NCI-H2107 treated with DMSO at 0.1 percent for 48 hours (cell line): ENCODE data around the gene DPP9.
A peak's percentile ranks its signal among the peaks of the same experiment; 100 is the strongest.
"Not testable (repeated sequence)": the region's sequence is repeated elsewhere in the genome, so short reads cannot be mapped to it uniquely, and the experiment has no call there.

Experiments
- DNase-seq: peaks from one replicate; lab custom pipeline; 2025; ENCODE audit not compliant: unreplicated experiment; lab: John Stamatoyannopoulos, UW

Gene DPP9

GRCh38 chr19:4689403-4689802 is 34.2 kb downstream of the DPP9 start:
- DNase-seq = no peak

DNA sequence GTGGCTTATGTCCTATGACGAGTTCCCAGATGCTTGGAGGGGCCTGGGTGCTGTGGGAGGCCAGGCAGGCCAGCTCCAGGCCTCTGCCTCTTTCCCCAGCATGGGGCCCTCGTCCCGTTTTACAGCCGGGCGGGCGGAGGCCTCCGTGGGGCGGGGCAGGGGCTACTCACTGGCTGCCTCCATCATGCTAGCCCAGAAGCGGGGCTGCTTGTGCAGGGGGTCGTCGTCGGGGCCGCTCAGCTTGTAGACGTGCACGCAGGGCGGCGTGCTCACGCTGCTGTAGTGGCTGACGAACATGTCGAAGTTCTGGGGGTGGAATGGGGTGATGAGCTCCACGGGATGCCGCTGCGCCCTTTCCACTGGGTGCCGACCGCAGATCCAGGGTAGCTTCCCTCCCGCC is 35.1 kb downstream of the DPP9 start:
- DNase-seq = no peak

DNA sequence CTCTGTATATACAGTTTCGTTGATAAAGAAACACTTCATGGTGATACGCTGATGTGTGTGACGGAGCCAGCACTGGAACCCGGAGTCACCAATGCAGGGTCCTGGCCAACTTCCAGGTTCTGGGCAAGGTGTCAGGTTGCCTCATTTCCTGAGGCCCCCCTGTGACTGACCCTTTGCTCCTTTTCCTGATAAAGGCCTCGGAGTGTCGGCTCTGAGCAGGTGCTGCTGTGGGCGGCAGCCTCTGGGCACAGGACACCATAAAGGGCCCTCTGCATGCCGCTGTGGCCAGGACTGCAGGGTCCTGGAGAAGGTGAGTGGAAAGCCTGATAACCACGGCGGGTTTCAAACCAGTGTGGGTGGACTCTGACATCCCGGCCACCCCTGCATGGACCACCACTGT is 36.2 kb downstream of the DPP9 start:
- DNase-seq = peak; percentile 6

DNA sequence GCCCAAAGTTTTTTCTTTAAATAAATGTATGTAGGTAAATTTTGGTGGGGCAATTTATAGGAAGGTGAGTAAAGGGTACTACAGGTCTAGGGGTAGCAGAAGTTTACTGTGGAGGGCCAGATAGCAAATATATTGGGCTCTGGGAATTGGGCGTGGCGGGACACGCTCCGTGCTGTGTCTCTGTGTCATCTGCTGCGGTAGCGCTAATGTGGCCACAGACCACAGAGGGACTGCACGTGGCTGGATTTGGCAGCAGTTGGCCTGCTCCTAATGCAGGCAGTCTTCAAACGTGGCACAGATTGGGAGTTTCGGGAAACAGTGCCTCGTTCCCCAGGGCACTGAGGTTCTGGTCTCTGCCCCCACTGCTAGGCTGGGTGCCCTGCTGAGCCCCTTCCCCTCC is 36.9 kb downstream of the DPP9 start:
- DNase-seq = no peak

- DNase-seq = no peak
Observed at GRCh38 chr19:4684312-4685095, 39.1 kb downstream of the DPP9 start.

DNA sequence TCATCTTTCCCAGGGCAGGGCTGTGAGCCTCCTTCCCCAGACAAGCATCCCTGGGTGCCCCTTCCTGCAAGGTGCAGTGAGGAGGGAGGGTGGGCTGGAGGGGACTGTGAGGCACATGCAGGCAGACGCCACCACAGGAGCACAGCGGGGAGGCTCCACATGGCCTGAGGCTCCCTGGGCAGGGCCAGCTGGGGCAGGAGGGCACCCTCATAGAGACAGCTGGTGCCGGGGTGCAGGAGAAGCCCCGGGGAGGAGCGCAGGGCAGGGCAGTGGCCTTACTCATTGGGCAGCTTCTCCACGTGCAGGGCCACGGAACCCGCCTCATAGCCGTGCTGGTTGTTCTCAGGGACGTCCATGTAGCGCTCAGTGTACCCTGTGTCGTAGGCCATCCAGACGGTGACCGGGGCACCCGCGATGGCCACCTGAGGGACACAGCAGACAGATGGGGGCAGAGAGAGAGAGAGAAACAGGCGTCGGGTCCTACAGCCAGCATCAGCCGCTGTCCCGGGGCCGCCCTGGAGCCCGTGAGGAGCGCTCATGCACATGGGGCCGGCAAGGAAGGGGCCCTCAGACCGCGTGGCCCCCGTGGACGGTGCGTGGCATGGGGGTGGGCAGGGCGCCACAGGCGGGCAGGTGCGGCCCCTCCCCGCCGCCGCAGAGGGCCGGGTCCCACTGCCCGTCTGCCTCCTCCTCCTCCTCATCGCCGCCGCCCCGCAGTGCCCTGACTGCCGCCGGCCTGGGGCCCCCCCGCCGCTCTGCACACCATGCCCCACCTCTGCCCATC is 41.0 kb downstream of the DPP9 start:
- no peak for DNase-seq

GRCh38 chr19:4680021-4680420 is 43.6 kb downstream of the DPP9 start:
- not testable (repeated sequence) for DNase-seq

DNA sequence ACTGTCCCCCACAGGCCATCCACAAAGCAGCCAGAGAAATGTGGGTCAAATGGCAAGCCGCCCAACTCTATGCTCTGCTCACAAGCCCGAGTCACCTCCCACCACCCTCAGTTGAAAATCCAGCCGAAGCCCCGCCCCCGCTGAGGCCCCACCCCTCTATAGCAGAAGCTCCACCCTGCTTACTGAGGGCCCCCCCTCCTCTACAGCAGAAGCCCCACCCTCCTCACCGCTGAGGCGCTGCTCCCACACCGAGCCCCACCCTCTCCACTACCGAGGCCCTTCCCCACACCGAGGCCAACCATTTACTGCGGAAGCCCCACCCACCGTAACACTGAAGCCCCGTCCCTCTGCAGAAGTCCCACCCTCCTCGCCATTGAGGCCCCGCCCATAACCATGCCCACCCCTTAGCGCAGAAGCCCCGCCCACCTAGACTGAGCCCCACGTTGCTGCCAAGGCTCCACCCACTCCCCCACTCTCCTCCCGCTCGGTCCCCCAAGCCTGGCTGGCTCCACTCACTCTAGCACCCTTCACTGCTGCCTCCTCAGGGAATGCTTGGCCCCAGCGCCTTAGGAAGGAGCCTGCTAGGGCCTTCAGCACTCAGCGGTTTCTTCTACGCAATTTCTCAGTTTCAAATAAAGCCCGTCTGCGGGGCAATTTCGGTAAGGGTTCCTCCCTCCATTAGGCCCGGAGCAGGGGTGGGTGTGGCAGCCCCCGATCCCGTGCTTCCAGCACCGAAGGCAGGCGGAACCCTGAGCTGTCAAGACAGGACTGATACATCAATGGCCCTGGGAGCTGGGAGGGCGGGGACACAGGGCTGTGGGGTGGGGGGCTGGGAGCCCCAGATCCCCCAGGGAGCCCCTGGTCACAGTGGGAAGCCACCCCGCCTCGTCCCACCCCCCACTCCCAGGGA is 44.5 kb downstream of the DPP9 start:
- DNase-seq = no peak

DNA sequence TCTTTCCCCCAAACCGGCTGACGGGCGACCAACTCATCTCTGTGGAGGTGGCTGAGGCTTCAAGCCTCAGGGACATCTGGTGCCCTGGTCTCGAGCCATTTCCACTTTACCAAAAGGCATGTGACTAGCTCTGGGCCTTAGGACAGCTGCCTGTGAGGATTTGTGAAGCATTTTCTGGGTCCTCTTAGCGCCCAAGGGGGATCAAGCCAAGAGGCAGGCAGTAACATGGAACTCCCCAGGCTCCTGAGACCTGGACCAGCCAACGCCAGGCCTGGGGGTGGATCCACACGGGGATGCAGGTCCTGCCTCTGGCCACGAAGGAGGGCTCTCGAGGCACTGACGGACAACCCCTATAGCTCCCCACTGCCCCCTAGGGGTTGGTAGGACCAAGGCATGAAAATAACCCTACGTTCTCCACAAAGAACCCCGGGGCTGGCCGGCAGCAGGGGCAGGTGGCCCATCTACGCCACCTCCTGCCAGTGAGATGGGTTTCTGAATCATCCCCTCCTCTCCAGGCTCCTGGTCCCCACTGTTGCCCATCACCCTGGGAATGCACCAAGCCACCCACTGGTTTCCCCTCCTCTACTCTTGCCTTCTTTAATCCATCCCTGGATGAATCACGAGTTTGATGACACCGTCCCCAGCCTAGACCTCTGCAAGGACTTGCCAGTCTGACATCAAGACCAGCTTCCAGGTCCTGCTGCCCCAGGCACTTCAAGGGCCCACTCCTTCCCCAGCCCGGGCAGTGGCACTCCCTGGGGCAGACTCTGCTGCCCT is 46.5 kb downstream of the DPP9 start:
- DNase-seq = no peak

GRCh38 chr19:4675346-4675745 is 48.3 kb downstream of the DPP9 start:
- DNase-seq = no peak

DNA sequence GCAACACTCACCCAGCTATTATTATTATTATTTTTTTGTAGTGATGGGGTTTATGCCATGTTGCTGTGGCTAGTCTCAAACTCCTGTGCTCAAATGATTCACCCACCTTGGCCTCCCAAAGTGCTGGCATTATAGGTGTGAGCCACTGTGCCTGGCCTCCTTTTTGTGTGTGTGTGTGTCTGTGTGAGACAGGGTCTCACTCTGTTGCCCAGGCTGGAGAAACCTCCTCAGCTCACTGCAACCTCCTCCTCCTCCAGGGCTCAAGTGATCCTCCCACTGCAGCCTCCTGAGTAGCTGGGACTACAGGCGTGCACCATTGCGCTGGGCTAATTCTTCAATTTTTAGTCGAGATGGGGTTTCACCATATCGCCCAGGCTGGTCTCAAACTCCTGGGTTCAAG is 49.9 kb downstream of the DPP9 start:
- DNase-seq = no peak

DNA sequence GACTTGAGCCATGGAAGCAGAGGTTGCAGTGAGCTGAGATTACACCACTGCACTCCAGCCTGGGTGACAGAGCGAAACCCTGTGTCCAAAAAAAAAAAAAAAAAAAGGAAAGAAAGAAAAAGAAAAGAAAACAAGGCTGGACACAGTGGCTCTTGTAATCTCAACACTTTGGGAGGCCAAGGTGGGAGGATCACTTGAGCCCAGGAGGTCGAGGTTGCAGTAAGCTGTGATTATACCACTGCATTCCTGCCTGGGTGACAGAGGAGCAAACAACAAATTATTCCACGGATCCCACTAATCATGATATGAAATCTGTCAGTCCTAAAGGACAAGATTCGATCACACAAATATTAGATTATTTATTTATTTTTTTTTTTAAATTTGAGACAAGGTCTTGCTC is 50.4 kb downstream of the DPP9 start:
- no peak for DNase-seq

GRCh38 chr19:4671185-4671851 is 52.3 kb downstream of the DPP9 start:
- no peak for DNase-seq

DNA sequence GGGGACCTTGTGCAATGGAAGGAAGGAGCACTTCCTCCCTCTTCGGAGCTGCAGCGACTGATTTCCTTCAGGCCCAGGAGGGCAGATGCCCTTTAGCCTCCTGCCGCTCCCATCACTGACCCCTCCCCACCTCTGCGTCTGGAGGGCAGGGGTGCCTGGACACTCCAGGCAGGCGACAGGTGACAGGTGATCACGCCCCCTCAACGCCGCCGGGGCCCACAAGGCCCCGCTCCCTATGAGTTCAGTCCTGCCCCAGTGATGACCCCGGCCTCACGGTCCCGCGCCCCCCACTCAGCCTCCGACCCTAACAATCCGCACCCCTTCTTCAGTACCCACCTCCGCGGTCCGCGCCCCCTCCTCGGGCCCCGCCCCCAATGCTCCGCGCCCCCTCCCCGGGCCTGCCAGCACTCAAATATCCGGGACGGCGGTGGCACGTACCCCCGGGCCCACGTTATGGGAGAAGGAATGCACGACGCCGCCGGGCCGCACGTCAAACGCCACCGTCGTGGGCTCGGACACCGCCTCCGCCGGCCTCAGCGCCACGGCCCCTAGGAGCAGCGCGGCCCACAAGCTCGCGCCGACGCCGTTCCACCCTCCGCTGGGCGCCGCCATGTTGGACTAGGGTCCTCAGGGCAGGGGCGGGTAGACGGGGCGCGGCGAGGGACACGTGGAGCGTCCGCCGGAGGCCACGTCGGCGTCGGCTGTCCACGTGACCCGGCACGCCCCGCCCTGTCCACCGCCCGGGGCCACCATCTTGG is 53.7 kb downstream of the DPP9 start, which contains the start of gene MYDGF:
Gene MYDGF, minus strand, starts transcription at position 620 of the 758 bp plus-strand sequence. Its CDS starts 8 bp downstream, at position 612.
- peak; percentile 31 for DNase-seq

- DNase-seq = no peak
Observed at GRCh38 chr19:4664642-4665041, 59.0 kb downstream of the DPP9 start.

DNA sequence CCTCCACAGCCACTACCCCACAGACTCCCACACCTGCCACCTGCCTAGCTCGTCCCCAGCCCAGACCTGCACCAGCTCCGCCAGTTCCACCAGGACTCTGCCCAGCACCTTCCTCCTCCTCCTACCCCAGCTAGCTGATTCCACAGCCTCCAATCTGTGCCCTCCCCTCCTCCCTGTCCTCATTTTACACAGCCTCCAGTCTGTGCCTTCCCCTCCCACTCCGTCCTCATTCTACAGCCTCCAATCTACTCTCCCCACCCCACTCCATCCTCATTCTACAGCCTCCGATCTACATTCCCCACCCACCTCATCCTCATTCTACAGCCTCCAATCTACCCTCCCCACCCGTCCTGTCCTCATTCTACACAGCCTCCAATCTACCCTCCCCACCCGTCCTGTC is 60.8 kb downstream of the DPP9 start:
- DNase-seq = no peak

DNA sequence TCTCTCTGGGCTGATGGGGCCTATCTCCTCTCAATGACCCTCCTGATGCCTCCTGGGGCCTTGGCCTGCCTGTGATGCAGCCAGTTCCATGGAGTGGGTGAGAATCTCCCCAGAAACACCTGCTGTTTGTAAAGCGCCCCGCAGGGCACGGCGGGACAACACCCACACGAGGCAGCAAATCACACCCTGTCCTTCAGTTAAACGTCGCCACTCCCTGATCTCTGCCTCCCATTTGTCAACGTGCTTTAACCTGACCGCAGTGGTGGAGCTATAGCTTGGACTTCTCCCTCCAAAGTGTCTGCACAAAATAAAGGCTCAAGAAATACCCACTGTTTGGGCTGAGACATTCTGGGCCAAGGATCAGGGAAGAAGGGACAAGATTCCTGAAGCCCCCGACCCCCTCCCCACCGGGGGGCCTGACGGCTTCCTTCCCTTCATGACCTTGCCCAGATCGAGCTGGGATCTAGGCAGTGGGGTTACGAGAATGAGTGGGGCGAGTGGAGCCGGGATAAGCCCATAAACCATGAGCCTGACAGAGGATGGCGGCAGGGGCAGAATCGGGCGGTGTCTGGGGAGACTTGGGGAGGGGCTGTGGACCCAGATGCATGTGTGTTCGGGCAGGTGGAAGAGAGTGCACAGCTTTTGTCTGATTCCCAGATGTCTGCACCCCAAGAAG is 61.5 kb downstream of the DPP9 start:
- DNase-seq = no peak

DNA sequence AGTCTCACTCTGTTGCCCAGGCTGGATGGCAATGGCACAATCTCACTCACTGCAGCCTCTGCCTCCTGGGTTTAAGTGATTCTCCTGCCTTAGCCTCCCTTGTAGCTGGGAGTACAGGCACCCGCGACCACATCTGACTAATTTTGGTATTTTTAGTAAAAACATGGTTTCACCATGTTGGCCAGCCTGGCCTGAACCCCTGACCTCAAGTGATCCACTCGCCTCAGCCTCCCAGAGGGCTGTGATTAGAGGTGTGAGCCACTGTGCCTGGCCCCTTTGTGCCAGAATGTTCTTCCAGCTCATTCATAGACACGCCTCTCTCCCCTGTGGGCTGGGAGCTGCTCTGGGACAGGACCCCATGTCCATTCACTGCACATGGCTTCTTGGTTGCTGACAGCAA is 62.6 kb downstream of the DPP9 start:
- DNase-seq = no peak
